ENCODE data around the gene TPSB2.

Gene TPSB2

GRCh38 chr16:1218930-1219611 lies 10.9 kb downstream of the TPSB2 start:
- no peak for DNase-seq

DNA sequence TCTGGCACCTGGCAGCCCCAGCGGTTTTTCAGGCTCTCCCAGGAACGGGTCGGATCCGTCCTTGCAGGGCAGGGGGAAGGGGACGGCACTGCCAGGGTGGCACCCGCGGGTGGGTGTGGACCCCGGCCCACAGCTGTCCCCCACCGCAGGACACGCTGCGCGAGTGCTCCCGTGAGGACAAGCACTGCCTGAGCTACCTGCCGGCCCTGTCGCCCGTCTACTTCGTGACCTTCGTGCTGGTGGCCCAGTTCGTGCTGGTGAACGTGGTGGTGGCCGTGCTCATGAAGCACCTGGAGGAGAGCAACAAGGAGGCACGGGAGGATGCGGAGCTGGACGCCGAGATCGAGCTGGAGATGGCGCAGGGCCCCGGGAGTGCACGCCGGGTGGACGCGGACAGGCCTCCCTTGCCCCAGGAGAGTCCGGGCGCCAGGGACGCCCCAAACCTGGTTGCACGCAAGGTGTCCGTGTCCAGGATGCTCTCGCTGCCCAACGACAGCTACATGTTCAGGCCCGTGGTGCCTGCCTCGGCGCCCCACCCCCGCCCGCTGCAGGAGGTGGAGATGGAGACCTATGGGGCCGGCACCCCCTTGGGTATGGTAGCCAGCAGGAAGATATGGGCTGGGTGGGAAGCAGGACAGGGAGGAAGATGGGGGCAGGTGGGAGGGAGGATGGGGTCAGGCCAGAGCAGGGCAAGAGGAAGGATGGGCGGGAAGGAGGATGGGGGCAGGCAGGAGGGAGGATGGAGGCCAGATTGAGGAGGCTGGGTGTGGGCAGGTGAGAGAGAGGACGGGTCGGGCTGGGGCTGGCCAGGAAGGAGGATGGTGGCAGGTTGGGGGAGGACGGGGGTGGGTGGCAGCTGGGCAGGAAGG lies 11.7 kb downstream of the TPSB2 start:
- DNase-seq: no peak

- no peak for DNase-seq
These were observed 12.5 kb downstream of the TPSB2 start for GRCh38 chr16:1217526-1217925.

DNA sequence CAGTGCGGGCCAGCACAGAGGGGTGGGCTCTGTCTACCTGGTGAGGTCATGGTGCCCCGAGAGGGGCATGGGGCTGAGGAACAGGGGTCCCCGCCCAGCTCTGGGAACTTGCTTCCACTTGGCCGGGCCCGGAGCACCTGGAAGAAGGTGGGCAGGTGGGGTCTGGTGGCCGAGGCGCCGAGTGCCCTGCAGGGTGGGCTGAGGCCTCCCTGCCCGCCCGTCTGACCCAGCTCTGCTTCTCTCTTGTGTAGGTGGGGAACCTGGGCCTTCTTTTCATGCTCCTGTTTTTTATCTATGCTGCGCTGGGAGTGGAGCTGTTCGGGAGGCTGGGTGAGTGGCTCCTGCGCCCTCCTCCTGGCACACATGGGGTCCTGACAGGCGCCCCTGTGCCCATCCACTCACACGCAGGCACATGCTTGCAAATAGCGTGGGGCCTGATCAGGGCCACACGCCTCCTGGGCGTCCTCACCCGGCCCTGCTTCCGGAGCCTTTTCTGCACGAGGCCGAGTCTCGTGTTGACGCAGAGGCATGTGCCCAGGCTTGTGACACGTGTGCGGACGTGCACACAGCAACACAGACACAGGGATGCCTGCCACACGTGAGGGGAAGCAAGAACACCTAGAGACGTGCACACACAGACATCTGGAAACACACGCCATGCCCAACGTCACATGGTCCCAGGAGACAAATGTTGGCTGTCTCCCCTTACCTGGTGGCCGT lies 13.1 kb downstream of the TPSB2 start:
- no peak for DNase-seq

DNA sequence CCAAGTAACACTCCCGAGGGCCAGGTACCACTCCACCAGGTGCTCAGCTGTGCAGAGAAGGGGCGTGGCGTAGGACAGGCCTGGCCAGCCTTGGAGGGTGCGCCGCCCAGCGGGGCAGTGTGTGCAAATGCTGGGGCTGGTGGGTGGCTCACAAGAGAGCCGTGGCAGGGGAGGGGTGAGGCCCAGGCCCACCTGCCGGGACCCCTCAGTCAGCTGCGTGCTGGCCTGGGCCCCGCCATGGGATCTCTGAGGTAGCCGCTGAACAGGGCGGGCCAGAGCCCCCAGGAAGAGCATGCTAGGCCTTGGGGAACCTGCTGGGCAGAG lies 13.7 kb downstream of the TPSB2 start:
- DNase-seq: no peak

DNA sequence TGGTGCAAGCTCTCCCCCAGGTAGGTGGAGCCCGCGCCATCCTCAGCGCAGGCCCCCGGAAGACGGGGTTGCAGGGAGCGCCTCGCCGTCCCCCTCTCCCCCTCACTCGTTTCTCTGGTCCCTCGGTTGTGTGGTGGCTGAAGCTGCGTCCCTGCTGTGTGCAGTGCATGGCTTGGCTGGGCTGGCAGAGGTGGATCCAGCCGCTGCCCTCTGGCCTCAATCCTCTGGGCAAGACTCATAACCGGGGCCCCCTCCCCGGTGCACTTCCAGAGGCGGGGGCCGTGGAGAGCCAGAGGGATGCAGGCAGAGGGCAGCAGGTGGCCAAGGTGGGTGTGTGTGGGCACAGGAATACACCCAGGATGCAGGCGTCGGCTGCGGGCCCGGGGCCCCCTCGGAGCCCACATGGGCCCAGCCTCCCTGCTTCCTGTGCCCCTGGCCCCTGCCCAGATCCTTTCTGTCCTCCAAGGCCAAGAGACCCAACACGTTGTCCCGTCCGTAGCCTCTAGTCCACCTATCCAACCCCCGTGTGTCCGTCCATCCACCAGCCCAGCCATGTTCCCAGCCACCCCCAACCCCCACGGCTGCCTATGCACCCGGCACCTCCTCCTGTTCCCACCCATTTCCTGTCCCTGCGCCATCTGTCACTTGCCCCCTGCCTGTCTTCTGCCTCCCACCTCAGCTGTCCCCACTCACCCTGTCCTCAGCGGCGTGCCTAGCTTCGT lies 14.2 kb downstream of the TPSB2 start:
- DNase-seq: no peak

DNA sequence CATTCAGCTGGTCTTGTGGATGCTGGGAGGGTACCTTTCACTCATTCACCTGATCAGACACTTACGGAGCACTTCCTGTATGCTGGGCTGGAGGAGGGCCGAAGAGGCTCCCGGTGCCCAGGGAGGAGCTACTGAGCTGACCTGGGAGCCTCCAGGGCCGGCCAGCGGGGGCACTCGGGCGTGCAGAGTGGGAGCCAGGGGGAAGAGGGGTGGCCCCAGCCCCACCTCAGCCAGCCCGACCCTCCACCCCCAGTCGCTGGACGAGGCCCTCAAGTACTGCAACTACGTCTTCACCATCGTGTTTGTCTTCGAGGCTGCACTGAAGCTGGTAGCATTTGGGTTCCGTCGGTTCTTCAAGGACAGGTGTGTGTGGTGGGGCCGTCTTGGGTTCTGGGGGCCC lies 15.3 kb downstream of the TPSB2 start:
- no peak for DNase-seq

GRCh38 chr16:1213796-1214372 lies 16.1 kb downstream of the TPSB2 start:
- no peak for DNase-seq

GRCh38 chr16:1213231-1213630 lies 16.8 kb downstream of the TPSB2 start:
- no peak for DNase-seq

- no peak for DNase-seq
These were observed 17.3 kb downstream of the TPSB2 start for GRCh38 chr16:1212616-1213194.

- DNase-seq: no peak
These were observed 18.3 kb downstream of the TPSB2 start for GRCh38 chr16:1211451-1212268.

DNA sequence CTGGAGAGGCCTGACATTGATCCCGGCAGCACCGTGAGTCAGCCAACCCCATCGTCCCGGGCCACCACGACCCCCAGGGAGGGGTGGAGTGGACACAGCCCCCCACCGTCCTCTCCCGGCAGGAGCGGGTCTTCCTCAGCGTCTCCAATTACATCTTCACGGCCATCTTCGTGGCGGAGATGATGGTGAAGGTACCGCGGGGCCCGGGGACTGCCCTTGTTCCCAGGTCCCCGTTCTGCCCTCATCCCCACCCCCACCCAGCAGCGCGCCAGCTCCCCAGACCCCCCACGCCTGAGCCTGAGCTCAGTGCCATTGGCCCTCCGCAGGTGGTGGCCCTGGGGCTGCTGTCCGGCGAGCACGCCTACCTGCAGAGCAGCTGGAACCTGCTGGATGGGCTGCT lies 19.5 kb downstream of the TPSB2 start:
- DNase-seq: no peak

GRCh38 chr16:1209081-1209480 lies 20.9 kb downstream of the TPSB2 start:
- no peak for DNase-seq

- peak; percentile 60 for DNase-seq
These were observed 21.6 kb downstream of the TPSB2 start for GRCh38 chr16:1208239-1208830.

GRCh38 chr16:1206786-1207185 lies 23.2 kb downstream of the TPSB2 start:
- no peak for DNase-seq

DNA sequence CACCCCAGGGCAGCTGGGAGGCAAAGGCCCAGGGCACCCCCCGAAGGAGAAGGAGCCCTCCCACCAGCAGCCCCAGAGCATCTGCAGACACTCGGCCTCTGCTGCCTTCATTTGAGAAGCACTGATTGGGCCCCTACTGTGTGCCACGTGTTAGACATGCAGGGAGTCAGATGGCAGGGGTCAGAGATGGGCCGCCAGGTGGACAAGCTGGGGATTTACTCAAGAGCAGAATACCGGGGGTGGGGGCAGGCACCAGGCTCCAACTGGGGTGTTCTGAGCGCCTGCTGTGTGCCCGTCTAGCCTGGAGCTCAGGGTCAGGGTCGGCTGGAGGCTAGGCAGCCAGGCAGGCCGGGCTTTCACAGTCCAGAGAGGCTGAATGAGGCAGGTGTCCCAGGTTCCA lies 23.7 kb downstream of the TPSB2 start:
- DNase-seq: no peak

DNA sequence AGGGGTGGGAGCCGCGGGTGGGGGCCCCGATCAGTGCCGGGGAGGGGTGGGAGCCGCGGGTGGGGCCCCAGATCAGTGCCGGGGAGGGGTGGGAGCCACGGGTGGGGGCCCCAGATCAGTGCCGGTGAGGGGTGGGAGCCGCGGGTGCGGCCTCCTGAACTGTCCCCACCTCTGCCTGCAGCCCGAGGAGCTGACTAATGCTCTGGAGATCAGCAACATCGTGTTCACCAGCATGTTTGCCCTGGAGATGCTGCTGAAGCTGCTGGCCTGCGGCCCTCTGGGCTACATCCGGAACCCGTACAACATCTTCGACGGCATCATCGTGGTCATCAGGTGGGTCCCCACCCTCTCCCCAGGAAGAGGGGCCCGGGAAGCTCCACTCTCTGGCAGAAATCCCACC lies 25.1 kb downstream of the TPSB2 start:
- no peak for DNase-seq

GRCh38 chr16:1202274-1202673 lies 27.7 kb downstream of the TPSB2 start:
- no peak for DNase-seq

GRCh38 chr16:1201444-1201843 lies 28.5 kb downstream of the TPSB2 start:
- DNase-seq: no peak

GRCh38 chr16:1200014-1200627 lies 29.9 kb downstream of the TPSB2 start:
- DNase-seq: no peak

All from activated CD8-positive, alpha-beta memory T cell treated with anti-CD3 and anti-CD28 coated beads for 24 hours (primary cell).